SW480 (cell line): ENCODE data around the gene CD58.
A peak's percentile ranks its signal among the peaks of the same experiment; 100 is the strongest.

Source experiments
- DNase-seq: peaks from one replicate; pipeline ENCODE4 v3.0.0-alpha.2; 2016; ENCODE audit warnings: low spot score

CD58 gene

GRCh38 chr1:116508085-116508983, 62.5 kb downstream of the CD58 start:
- no peak for DNase-seq

- no peak for DNase-seq
Observed at GRCh38 chr1:116507631-116508030, 63.2 kb downstream of the CD58 start.

GRCh38 chr1:116506132-116507004, 64.5 kb downstream of the CD58 start:
- DNase-seq, result peak; percentile 87

GRCh38 chr1:116504308-116505156, 66.3 kb downstream of the CD58 start:
- DNase-seq, result peak; percentile 91

GRCh38 chr1:116503546-116504307, 67.1 kb downstream of the CD58 start:
- peak; percentile 41 for DNase-seq

GRCh38 chr1:116502671-116503314, 68.0 kb downstream of the CD58 start:
- no peak for DNase-seq

GRCh38 chr1:116501870-116502244, 69.0 kb downstream of the CD58 start:
- DNase-seq, result no peak

- DNase-seq, result no peak
Observed at GRCh38 chr1:116501125-116501869, 69.5 kb downstream of the CD58 start.

GRCh38 chr1:116498789-116499628, 71.8 kb downstream of the CD58 start:
- peak; percentile 78 for DNase-seq

- no peak for DNase-seq
Observed at GRCh38 chr1:116497656-116498055, 73.2 kb downstream of the CD58 start.

GRCh38 chr1:116496898-116497297, 73.9 kb downstream of the CD58 start:
- no peak for DNase-seq

GRCh38 chr1:116496380-116496779, 74.4 kb downstream of the CD58 start:
- no peak for DNase-seq

- no peak for DNase-seq
Observed at GRCh38 chr1:116495535-116495934, 75.3 kb downstream of the CD58 start.

GRCh38 chr1:116494745-116495144, 76.1 kb downstream of the CD58 start:
- DNase-seq, result no peak

- no peak for DNase-seq
Observed at GRCh38 chr1:116494353-116494692, 76.5 kb downstream of the CD58 start.

- DNase-seq, result no peak
Observed at GRCh38 chr1:116493484-116494352, 77.1 kb downstream of the CD58 start.

- no peak for DNase-seq
Observed at GRCh38 chr1:116493036-116493435, 77.8 kb downstream of the CD58 start.

- DNase-seq, result peak; percentile 71
Observed at GRCh38 chr1:116492358-116492811, 78.4 kb downstream of the CD58 start.
